ENCODE data around the gene CARD10. TPM values are rescaled to one million over a fixed set of nuclear protein-coding genes. Genes with fewer than 3 reads are reported as not detected.

Gene CARD10
- total RNA-seq, 1 experiment from 2014 or later: 17.7 TPM

DNA sequence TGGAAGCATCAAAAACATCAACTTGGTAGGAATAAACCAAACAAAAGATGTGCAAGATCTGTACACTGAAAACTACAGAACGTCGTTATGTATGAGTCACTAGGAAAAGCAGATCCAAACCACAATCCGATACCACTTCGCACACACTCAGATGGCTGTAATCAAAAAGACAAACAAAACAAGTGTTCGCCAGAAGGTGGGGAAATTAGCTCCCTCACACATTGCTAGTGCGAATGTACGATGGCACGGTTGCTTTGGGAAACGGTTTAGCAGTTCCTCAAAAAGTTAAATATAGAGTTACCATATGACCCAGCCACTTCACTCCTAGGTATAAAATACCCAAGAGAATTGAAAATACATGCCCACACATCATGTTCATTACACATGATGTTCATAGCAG, 14.8 kb upstream of the CARD10 start:
- H2BK5ac ChIP-seq (ENCODE audit: insufficient read length, low read length): no peak overlapping the region
- H2AFZ ChIP-seq (ENCODE audit: low read length): no peak overlapping the region
- H3K4me3 Mint-ChIP-seq: no peak overlapping the region
- H3K14ac ChIP-seq (ENCODE audit: insufficient read depth, low read length): no peak overlapping the region
- WGBS (ENCODE audit: extremely low coverage, insufficient read length, low lambda C conversion rate): no CpG with 5 or more reads among the region's 9 CpGs
- no peaks in the 10 kb centered on the region for H3K9me3 ChIP-seq (ENCODE audit: control insufficient read depth, low read depth, low read length)
- no peak overlapping the region for H2BK15ac ChIP-seq (ENCODE audit: low read depth, low read length)
- H3K79me1 ChIP-seq (ENCODE audit: insufficient read depth, low read depth, low read length, poor library complexity, severe bottlenecking): no peaks in the 10 kb centered on the region
- H2BK12ac ChIP-seq (ENCODE audit: insufficient read length, low read depth, low read length): no peak overlapping the region
- H3K27me3 Mint-ChIP-seq (ENCODE audit: low read depth): peaks cover 16% of the 10 kb centered on the region
- no peaks in the 10 kb centered on the region for H3K4me1 ChIP-seq (ENCODE audit: insufficient read depth, low read length)
- TF ChIP-seq, protein P1, sequence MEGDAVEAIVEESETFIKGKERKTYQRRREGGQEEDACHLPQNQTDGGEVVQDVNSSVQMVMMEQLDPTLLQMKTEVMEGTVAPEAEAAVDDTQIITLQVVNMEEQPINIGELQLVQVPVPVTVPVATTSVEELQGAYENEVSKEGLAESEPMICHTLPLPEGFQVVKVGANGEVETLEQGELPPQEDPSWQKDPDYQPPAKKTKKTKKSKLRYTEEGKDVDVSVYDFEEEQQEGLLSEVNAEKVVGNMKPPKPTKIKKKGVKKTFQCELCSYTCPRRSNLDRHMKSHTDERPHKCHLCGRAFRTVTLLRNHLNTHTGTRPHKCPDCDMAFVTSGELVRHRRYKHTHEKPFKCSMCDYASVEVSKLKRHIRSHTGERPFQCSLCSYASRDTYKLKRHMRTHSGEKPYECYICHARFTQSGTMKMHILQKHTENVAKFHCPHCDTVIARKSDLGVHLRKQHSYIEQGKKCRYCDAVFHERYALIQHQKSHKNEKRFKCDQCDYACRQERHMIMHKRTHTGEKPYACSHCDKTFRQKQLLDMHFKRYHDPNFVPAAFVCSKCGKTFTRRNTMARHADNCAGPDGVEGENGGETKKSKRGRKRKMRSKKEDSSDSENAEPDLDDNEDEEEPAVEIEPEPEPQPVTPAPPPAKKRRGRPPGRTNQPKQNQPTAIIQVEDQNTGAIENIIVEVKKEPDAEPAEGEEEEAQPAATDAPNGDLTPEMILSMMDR (conservative IDR thresholded peaks at IDR 0.05): no peak
- H4K91ac ChIP-seq (ENCODE audit: insufficient read length, low read depth, low read length): no peak overlapping the region
- H3K79me2 ChIP-seq (ENCODE audit: insufficient read depth, low read length): no peaks in the 10 kb centered on the region
- H3K27ac Mint-ChIP-seq: no peak overlapping the region
- H3K56ac ChIP-seq (ENCODE audit: insufficient read length, low read depth, low read length): no peak overlapping the region
- H3K23me2 ChIP-seq (ENCODE audit: insufficient read length, low read depth, low read length, poor library complexity, severe bottlenecking): no peaks in the 10 kb centered on the region
- no peak overlapping the region for H4K8ac ChIP-seq (replicated peaks; ENCODE audit: insufficient read length, low read depth, low read length)
- H2BK120ac ChIP-seq (ENCODE audit: low read depth, low read length, poor library complexity, severe bottlenecking): no peak overlapping the region
- H3K23ac ChIP-seq (ENCODE audit: insufficient read length, low read depth, low read length): no peak overlapping the region
- DNase-seq: no peak
- H3K18ac ChIP-seq (ENCODE audit: insufficient read length, low read depth, low read length): no peak overlapping the region
- peaks cover 4 to 6% of the 10 kb centered on the region in 2 experiments for H3K4me1 Mint-ChIP-seq
- H2AK5ac ChIP-seq (ENCODE audit: insufficient read length, low read length): no peak overlapping the region
- no peak overlapping the region for H4K5ac ChIP-seq (ENCODE audit: insufficient read length, low read depth, low read length)
- H3K9me3 Mint-ChIP-seq: no peaks in the 10 kb centered on the region
- H3K27ac ChIP-seq (ENCODE audit: insufficient read length, low read depth, low read length): no peak overlapping the region
- no peaks in the 10 kb centered on the region for H4K20me1 ChIP-seq (ENCODE audit: control insufficient read depth, insufficient read depth, insufficient read length)
- no peak overlapping the region for H3T11ph ChIP-seq (ENCODE audit: low read length)
- H3K36me3 Mint-ChIP-seq (ENCODE audit: insufficient read depth in 1 of 3, low read depth in 3 of 3): no peaks in the 10 kb centered on the region
- no peak overlapping the region for H3K9ac ChIP-seq (ENCODE audit: extremely low read depth, insufficient read length, low read length)
- H2BK20ac ChIP-seq (ENCODE audit: low read depth, low read length, poor library complexity, severe bottlenecking): no peak overlapping the region
- H3K27me3 ChIP-seq (ENCODE audit: insufficient read depth, low read length): no peaks in the 10 kb centered on the region
- no peak overlapping the region for H3K4me2 ChIP-seq (ENCODE audit: insufficient read depth, insufficient read length, low read length)
- no peak overlapping the region for H3K4ac ChIP-seq (ENCODE audit: low read depth, low read length)
